Right renal cortex interstitium (tissue), 3 donors: Measurements from ENCODE around the gene NR6A1. TPM values are rescaled to one million over a fixed set of nuclear protein-coding genes. Genes with fewer than 3 reads are reported as not detected.

Source experiments
- DNase-seq, 3 donors: peaks; one replicate each; pipeline ENCODE4 v3.0.0-alpha.2; 2013; ENCODE audit warnings: low read depth in 3 of 3, low spot score in 2 of 3
- polyA plus RNA-seq, 3 donors: library from polyadenylated mRNA; unstranded; fragments of 120-200 nt; gene quantifications; one replicate each; pipeline ENCODE4 v1.2.1, GENCODE V29; 2013; ENCODE audit not compliant: insufficient read length in 3 of 3

NR6A1 gene
- polyA plus RNA-seq, 3 donors, result 0.57 to 1.1 (median 0.89) TPM

DNA sequence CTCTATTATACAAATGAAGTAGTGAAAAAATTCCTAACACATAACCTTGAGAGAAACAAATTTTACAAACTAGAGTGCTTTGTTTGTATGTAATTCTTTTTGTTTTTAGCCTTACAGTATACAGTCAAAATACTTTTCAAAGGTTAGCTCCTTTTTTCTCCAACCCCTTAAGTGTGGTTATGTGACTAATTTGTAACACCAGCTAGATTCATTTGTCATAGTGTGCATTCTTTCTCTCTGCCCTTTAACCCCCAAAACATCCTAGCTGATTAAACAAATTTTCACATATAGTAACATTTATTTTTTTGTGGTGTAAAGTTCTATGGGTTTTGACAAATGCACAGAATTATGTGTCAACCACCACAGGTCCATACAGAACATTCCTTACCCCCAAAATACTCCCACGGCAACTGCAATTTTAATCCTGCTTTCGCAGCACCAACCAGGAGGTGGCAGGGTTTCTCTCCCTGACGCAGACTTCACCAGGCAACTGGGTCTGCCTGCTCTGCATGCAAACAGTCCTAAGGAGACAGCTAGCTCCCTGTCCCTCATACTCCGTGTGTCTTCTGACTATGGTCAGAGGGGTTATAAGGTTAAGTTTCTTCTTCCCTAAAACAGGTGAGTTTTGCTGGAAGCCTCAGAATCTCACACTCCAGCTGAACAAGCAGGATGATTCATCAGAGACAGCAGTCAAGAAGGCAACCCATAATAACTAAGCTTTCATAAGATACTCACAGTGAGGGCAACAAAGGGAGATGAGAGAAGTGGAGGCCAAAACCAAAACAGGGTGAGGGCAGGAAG, 219.4 kb downstream of the NR6A1 start:
- peak; percentile 16 to 31 (median 24) for DNase-seq

DNA sequence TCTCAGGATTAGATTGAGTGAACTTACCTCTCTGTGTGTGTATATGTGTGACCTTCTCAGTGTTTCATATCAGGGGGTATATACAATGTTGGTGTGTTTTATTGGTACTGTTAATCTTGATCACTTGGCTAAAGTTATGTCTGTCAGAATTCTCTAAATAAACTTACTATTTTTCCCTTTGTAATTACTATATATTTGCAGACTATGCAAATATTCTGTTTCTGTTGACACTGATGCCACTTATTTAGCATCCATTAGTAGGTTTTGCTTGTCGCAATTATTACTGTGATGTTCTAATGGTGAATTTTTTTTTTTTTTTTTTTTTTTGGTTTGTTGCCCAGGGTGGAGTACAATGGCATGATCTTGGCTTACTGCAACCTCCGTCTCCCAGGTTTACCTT, 221.0 kb downstream of the NR6A1 start:
- DNase-seq, result no peak

DNA sequence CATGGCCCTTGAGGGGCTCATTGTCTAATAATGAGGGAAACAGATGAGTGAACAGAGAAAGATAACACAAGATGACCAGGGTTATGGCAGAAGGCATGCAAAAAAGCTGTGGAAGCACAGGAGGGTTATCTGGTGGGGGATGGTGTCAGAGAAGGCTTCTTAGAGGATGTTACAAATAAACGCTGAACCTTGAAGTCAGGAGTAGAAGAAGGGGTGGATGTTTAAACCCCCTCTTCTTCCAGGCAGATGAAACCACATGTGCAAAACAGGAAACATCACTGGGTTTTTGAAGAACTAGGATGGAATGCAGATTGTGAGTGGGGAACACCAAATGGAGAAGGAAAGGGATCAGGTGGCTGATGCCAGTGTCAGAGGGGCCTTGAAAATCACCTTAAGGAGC, 222.1 kb downstream of the NR6A1 start:
- no peak for DNase-seq

DNA sequence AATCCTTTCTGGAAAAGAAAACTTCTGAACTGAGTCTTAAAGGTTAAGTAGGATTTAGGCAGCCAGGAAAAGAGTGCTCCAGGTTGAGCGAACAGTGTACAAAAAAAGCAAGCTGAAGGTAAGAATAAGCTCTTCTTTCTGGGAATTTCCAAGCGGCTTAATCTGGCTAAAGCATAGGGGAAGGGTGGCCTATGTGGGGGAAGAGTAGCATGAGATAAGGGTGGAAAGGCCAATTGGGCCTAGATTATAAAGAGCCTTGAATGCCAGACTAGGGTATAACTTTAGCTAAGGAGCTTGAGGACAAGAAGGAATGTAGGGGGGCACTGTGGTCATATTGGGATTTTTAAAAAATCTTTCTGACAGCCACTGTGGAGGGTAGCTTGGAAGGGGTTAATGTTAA, 226.6 kb downstream of the NR6A1 start:
- no peak for DNase-seq

DNA sequence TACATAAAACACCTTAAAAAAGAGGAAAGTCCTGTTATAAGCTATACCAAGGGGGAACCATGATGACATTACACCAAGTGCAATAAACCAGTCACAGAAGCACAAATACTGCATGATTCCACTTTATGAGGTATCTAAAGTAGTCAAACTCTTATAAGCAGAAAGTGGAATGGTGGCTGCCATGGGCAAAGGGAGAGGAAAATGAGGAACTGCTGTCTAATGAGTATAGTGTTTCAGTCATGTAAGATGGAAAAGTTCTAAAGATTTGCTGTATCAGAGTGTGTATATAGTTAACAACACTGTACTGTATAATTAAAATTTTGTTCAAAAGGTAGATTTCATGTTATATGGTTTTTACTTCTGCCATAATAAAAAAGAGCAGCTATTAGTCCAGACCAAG, 229.3 kb downstream of the NR6A1 start:
- no peak for DNase-seq

DNA sequence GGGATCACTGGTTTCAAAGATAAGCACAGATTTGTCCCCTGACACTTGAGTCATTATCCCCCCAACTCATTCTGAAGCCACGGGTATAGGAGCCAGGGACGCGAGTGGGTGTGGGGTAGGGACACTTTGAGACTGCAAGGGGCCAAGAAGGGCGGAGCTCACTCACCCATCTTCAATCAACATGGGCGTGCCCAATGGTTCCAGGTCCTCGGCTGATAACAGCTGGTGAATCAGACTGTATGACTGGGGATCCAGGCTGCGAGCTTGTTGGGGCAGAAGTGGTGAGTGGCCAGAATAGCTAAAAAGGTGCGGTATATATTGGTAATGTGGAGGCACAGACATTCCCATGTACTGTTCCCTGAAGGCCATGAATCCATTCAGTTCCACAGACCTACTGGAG, 233.2 kb downstream of the NR6A1 start:
- DNase-seq, result no peak

DNA sequence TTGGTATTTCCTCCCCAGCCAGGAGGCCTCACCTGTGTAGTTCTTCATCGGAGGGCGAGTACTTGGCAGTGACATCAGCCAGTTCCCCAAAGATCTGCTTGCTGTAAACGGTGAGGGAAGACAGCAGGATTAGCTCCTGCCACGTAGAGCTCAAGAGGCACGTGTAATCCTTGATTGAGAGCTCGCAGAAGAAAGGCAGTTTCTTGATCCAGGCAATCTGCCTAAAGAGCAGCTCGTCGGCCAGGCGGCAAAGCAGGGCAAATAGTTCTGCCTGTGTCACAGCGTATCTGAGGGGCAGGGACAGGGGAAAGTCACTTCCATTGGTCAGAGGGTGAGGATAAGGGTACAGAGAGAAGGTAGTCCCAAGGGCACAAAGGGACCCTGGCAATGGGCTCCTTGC, 235.3 kb downstream of the NR6A1 start:
- no peak for DNase-seq

DNA sequence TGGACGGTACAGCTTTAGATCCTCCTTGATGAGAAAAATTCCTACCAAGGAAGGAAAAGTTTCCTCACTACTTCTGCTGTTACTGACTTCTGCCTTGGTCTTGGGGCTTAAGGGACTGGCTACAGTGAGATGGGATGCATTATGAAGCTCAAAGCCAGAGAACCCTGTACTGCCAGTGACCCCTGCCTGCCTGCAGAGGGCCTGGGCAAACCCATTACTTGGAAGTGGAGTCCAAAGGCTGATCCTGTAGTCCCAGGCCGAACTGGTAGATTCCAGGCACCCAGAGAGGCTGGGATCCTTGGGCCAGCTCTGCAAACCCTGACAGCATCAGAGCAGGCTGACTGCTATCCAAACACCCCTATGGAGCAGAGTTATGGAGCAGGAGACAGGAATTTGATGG, 238.2 kb downstream of the NR6A1 start:
- DNase-seq, result no peak

DNA sequence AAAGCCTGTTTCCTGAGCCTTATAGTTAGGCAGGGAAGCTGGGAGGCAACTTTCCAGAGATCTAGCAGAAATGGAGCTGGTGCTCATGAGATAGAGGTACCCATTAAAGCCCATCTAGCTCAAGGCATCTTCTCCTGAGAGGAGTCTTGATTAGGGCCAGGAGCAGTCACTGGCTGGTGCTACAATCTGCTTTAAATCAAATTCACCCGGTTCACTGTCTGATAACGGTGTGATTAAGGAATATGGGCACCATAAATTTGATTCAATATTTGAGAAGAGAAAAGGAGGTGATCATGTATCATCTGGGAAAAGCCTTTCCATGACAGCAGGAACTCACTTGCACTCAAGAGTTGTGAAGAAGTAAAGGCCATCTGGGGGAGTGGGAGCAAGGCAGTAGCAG, 240.0 kb downstream of the NR6A1 start:
- DNase-seq, result no peak

DNA sequence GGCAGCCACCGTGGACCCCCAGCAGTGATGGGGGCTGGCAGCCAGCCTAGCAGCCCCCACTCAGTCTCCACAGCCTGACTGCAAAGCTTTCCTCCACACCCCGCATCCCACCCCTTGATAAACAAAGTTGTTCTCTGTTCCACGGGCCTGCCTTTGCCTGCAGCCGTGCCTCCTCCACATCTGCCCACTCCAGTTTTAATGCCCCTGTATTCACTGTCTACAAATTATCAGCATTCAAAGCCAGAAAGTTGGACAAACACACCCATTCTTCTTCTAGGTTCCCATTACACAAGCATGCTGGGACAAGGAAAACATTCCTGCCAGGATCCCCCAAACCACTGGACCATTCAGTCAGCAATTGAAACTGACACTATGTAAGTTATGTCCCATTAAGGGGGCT, 240.9 kb downstream of the NR6A1 start:
- DNase-seq, result no peak

DNA sequence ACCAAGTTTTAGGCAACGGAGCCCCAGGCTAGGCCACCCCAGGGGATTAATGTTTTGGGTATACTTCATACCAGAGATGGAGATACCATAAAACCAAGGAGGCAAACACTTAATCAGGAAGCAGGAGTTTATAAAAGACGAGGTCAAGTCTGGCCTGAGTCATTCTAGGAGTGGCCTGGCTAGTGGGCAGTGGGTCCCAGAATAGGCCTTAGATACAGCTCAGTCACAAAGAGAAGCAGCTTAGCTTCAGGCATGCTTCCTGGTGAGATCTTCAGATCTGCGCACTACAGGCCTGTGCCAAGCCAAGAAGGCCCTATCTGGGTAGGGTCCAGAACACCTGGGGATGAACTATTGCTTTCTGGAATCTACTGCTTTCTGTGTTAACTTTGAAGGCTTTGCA, 243.3 kb downstream of the NR6A1 start:
- no peak for DNase-seq

DNA sequence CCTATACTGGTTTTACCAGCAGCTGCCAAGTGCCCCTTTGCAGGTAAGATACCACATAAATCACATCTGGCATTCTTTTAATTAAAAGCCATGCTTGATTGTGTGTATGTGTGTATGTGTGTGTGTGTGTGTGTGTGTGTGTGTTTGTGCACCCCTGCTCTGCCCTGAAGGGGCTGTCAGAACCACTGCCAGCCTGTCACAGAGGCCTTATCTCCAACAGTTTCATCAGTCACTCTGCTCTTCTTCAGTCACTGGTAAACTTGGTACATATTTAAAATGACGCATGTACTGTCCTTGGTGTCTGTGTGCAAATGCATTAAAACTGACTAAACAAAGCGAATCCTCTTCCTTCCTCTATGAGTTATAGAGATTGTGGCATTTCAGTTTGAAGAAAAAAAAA, 244.9 kb downstream of the NR6A1 start:
- no peak for DNase-seq

DNA sequence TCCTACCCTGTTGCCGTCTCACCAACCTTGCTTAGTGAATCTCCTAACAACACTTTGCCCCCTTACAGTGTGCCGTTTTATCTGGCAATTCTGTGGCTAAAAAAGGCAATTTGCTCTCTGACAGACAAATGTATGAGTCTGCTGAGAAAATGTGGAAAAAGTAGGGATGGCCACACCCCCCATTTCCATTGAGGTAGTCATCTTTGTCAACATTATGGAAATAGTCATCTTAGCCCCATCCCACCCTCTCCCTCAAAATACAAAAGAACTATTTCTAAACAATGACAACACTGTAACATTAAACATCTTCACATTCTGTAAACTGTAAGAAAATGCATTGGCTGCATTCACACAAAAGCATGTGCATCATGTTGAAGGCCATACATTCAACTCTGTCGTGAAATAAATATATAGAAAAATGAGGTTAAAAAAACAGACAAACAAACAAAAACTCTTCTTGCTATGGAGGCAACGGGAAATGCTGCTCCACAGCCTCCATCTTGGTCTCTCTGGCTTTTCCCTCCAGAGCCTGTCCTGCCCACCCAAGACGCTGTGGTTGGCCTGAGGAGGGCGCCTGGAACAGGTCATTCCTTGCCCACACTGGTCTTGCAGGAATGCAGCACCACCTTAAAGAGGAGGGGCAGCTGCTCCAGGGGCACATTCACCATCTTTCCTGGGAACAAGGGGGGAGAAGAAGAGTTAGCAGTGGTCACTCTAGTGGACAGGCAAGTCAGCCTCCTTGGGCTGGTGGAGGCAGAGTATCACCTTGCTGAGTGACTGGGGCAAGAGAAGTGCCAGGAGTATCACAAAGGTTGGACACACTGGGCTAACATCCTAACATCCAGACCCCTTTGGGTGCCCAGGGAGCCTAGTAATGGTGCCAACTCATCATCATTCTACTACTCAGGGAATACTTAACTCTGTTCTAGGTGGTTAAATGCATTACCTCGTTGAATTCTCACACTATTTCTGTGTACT, 248.7 kb downstream of the NR6A1 start:
- DNase-seq, result no peak

DNA sequence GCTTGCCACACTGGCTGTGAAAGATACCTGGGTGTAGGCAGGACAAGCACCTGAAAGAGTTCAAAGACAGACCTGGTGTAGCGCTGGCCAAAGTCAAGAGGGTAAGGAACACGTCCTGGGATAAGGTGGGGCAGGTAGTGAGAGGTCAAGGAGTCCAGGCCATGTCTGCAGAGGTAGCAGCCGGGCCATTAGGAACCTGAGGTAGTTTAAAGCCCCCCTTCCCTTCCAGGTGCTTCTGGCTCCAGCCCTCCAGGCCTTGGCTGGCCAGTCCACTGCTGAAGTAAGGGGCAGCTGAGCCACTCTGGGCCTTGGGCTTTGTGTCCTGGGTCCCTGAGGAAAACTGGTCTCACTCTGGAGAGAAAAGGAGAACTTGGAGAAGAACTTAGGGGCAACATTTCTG, 250.0 kb downstream of the NR6A1 start:
- no peak for DNase-seq

DNA sequence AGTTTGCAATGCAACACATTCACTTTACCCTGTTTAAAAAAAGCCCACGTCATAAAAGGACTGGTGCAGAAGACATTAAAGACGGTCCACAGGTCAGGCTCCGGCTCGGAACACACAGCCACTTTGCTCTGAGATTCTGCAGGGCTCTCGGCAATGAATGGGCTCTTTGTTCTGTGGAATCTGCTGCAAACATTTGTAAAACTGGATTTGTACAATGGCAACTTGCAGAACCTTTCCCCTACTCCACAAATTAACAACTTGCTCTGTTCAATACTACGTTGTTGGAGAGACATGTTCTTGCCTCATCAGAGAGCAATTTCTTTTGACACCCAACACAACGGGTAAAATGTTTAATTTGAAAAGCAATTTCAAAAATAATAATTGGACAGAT, 250.9 kb downstream of the NR6A1 start:
- no peak for DNase-seq

DNA sequence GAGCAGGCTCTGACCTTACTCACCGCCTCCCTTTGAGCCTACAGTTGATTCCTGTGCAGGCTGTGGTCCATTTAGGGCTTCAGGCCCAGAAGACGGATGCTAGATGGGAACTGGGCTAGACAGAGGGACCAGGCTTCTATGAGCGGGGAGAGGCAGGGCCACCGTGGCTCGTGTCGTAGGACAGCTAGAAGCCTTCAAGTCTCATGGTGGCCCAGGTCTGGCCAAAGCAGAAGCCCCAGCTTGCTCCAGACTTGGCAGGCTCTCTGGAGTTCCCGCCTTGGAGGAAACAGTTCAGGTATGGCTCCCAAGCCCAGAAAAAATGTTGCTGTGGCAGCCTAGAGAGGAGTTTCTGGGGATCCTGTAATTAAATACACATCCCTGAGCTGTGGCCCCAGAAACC, 253.0 kb downstream of the NR6A1 start:
- DNase-seq, result no peak

DNA sequence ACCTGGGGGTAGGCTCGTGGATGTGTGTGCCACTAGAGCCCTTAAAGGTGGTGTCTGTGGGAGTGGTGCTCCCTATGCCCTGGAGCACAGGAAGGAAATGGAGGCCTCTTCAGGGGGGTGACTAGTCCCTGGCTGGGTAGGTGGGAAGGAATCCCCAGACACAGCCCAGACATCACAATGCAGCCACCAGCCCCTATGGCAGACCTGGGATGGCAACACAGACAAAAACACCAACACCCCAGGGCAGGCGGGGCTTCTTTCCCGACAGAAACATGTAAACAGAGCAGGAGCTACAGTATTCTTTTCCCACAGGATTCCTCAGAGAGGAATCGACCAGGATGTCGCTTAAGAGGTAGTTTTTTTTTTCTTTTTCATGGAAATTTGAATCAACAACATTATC, 253.5 kb downstream of the NR6A1 start:
- DNase-seq, result no peak

DNA sequence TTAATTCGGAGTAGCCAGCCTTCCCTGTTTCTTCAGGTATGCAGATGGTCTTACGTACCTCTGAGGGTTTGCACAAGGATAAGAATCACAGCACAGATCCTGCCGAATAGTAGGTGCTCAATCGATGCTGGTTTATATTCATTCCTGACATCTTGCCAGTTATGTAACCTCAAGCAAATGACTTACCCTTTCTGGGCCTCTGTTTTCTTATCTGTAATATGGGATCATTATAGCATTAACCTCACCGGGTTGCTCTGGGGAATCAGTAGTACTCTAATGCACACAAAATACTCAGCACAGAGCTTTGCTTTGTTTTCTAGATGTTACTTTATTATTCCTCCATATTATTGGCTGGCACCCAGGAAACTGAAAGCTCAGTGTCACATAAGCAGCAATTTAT, 256.2 kb downstream of the NR6A1 start:
- DNase-seq, result no peak

DNA sequence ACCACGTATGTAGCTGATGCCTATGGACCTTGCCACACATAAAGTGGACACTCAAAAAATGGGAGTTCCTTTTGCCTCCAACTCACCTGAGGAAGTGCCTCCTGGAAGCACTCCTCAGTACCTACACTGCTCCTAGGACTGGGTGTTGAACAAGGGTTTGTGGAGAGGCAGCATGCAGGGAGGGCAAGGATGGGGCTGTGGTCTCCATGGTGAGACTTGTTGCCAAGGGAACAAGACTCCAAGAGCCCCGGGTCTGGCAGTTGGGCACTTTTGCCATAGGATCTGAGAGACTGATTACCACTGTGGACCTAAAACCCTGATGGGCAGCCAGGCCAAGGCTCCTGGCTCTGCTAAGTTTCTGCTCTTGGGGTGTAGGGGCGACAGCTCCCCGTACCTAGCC, 257.0 kb downstream of the NR6A1 start:
- no peak for DNase-seq

DNA sequence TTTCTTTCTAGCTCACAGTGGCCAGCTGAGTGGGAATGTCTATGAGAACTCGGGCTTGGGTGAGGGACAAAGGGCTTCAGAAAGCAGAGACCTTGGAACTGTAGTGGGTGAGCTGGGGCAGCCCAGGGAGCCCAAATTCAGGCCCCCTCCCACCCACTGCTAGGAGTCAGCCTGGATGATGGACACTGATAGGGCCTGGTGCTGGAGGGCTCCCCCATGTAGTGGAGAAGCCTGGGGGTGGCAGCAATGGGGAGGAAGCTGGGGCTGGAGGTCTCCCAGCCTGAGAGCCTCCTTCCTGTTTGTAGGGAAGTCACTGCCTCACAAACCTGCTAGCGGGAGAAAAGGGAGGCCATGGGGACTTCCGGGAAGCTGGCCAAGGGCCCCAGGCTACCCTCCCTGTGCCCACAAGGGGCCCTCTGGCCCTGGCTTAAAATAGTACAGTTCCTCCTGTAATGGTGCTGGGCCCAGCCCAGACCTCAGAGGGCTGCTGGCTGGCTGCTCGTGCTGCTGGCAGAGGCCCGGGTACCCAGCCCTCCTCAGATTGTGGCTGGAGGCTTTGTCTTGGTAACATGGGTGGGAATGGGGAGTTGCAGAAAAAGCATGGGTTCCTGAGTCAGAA, 257.6 kb downstream of the NR6A1 start:
- no peak for DNase-seq

DNA sequence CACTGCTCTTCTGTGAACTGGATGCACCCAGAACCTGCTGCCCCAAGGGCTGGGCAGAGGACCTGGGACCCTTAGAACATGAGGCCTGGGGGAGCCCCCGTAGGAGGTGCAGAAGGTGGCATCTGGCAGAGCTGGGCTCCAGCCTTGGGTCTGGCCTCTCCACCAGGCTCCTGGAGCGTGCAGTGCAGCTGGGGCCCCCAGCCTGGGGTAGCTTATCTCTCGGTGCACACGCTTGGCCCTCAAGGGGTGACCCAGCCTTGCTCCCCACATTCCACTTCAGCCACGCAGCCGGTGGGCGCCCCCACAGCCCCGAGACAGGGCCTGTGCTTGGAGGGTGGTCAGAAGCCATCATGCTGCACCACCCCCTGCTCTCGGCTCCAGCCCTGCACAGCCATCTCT, 258.3 kb downstream of the NR6A1 start:
- no peak for DNase-seq
